Tibial nerve (tissue), 4 donors: ENCODE results near the gene GPX4. TPM values are rescaled to one million over a fixed set of nuclear protein-coding genes. Genes with fewer than 3 reads are reported as not detected.
A peak's percentile ranks its signal among the peaks of the same experiment; 100 is the strongest.

Experiments used
- DNase-seq, 2 donors: peaks; one replicate each; pipeline ENCODE4 v3.0.0-alpha.2; 2019; ENCODE audit warnings: low spot score in 2 of 2
- H3K27ac ChIP-seq, 4 donors: fragments of 200-600 bp; sonication (generic) in 3 of 4; one replicate each; pipeline ENCODE4 v1.5.1; 2017 to 2019; ENCODE audit warnings: mild to moderate bottlenecking in 1 of 4
- H3K27me3 ChIP-seq, 2 donors: fragments of 200-600 bp; sonication (generic) in 1 of 2; one replicate each; pipeline versions ENCODE4 v1.5.1 to v1.6.0; 2017 to 2019
- H3K36me3 ChIP-seq, 3 donors: fragments of 200-600 bp; sonication (generic); one replicate each; pipeline ENCODE4 v1.5.1; 2018 to 2019
- H3K4me1 ChIP-seq, 4 donors: fragments of 200-600 bp; sonication (generic) in 3 of 4; one replicate each; pipeline ENCODE4 v1.5.1; 2017 to 2019
- H3K4me3 ChIP-seq, 4 donors: fragments of 200-600 bp; sonication (generic) in 3 of 4; one replicate each; pipeline ENCODE4 v1.5.1; 2017 to 2019; ENCODE audit warnings: mild to moderate bottlenecking in 1 of 4, moderate library complexity in 1 of 4
- H3K9me3 ChIP-seq, 4 donors: fragments of 200-600 bp; sonication (generic) in 3 of 4; one replicate each; pipeline ENCODE4 v1.5.1; 2017 to 2019
- EP300 ChIP-seq, 2 donors: sonication (generic); formaldehyde crosslinking; IDR thresholded peaks; one replicate each; pipeline ENCODE4 v1.6.1; 2017; ENCODE audit warnings: antibody characterized with exemption in 2 of 2, mild to moderate bottlenecking in 1 of 2
- POLR2A ChIP-seq, 2 donors: fragments of 450-650 bp; IDR thresholded peaks; one replicate each; pipeline ENCODE4 v1.6.1; 2017; ENCODE audit warnings: antibody characterized with exemption in 2 of 2, mild to moderate bottlenecking in 2 of 2, moderate library complexity in 2 of 2
- WGBS, 2 donors: methylation state at CpG; one replicate each; pipeline ENCODE4 v1.1.5; 2018; 5-methylcytosine and 5-hydroxymethylcytosine counted together
- total RNA-seq, 4 donors: library from RNA; depleted of rRNA; stranded (reverse); fragments of >200 nt; gene quantifications; one replicate each; pipeline ENCODE4 v1.1.0, GENCODE V29; 2016
- TF ChIP-seq, protein P1 (sequence below), 5 experiments: fragments of 200-600 bp in 3 of 5; fragments of 450-650 bp in 2 of 5; sonication (generic) in 3 of 5; IDR thresholded peaks; one replicate each; pipeline ENCODE4 v1.5.1; 2016 to 2019; ENCODE audit warnings: antibody characterized with exemption in 5 of 5, mild to moderate bottlenecking in 3 of 5, moderate library complexity in 2 of 5

The GPX4 gene
- total RNA-seq, 4 donors from 2014 or later = 337 to 518 (median 493) TPM

DNA sequence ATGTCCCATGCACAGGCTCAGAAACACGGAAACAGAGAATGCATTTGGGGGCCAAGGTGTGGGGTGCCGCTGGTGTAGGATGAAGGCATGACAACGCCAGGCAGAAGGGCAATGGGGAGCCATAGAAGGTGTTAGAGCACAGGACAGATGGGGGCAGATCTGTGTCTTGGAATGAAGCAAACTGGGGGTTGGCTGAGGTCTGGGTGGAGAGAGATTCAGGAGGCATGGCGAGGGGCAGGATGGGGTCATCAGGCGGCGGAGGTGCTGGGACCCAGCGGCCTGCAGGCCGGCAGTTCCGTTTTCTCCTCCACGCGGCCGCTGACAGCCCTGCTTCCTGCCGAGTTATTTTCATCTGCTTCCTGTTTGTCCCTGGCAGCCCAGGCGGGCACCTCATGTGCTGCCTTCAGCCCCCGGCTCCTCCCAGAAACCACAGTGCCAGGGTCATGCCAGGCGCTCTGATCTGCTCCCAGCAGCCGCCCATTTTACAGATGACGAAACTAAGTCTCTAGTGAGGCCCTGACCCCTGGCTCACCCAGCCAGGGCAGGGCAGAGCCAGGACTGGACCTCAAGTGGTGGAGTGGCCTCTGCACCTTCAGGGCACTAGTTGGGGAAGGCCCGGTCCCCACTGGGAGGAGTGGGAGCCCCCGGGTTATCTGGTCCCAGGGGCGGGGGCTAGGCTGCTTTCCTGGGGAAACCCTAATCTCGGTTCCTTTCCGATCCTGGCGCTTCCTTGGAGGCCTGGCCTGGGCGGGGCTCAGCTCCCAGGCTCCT lies 34.6 kb upstream of the GPX4 start:
- WGBS, 2 donors = 53 to 57% methylated on average over 25 of the region's 25 CpGs
- peaks cover 0 to 73% (median 28%) of the 10 kb centered on the region in 4 donors for H3K4me1 ChIP-seq

DNA sequence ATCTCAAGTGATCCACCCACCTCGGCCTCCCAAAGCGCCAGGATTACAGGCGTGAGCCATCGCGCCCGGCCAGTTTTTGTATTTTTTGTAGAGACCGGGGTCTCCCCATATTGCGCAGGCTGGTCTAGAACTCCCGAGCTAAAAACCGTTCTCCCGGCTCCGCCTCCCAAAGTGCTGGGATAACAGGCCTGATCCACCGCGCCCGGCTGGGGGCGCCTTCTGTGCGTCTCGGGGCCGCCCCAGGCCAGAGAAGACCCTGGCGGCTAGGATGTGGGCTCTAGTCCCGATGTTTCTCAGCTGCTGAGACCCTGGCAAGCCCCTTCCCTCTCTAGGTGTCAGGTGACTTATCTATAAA lies 33.2 kb upstream of the GPX4 start:
- no peak overlapping the region for H3K27ac ChIP-seq
- TF ChIP-seq EP300 (IDR thresholded peaks at IDR 0.05) (no peak), POLR2A (IDR thresholded peaks at IDR 0.05) (no peak)
- TF ChIP-seq, protein P1, sequence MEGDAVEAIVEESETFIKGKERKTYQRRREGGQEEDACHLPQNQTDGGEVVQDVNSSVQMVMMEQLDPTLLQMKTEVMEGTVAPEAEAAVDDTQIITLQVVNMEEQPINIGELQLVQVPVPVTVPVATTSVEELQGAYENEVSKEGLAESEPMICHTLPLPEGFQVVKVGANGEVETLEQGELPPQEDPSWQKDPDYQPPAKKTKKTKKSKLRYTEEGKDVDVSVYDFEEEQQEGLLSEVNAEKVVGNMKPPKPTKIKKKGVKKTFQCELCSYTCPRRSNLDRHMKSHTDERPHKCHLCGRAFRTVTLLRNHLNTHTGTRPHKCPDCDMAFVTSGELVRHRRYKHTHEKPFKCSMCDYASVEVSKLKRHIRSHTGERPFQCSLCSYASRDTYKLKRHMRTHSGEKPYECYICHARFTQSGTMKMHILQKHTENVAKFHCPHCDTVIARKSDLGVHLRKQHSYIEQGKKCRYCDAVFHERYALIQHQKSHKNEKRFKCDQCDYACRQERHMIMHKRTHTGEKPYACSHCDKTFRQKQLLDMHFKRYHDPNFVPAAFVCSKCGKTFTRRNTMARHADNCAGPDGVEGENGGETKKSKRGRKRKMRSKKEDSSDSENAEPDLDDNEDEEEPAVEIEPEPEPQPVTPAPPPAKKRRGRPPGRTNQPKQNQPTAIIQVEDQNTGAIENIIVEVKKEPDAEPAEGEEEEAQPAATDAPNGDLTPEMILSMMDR (IDR thresholded peaks at IDR 0.05) = no peak

More for the DNA sequence above, 34.6 kb upstream of the GPX4 start:
- H3K4me3 ChIP-seq = peak overlapping the region in 2 of 4 donors; percentile 47 to 55
- H3K36me3 ChIP-seq = no peaks in the 10 kb centered on the region
- peaks cover 2 to 75% of the 10 kb centered on the region in 2 donors for H3K27me3 ChIP-seq
- no peaks in the 10 kb centered on the region for H3K9me3 ChIP-seq
- peak in 1 of 2 donors; percentile 53 for DNase-seq
- TF ChIP-seq EP300 (IDR thresholded peaks at IDR 0.05) = peak in 1 of 2 donors; percentile 59
- TF ChIP-seq, protein P1 (IDR thresholded peaks at IDR 0.05) = no peak
- peak overlapping the region in 2 of 4 donors; percentile 42 to 87 for H3K27ac ChIP-seq

DNA sequence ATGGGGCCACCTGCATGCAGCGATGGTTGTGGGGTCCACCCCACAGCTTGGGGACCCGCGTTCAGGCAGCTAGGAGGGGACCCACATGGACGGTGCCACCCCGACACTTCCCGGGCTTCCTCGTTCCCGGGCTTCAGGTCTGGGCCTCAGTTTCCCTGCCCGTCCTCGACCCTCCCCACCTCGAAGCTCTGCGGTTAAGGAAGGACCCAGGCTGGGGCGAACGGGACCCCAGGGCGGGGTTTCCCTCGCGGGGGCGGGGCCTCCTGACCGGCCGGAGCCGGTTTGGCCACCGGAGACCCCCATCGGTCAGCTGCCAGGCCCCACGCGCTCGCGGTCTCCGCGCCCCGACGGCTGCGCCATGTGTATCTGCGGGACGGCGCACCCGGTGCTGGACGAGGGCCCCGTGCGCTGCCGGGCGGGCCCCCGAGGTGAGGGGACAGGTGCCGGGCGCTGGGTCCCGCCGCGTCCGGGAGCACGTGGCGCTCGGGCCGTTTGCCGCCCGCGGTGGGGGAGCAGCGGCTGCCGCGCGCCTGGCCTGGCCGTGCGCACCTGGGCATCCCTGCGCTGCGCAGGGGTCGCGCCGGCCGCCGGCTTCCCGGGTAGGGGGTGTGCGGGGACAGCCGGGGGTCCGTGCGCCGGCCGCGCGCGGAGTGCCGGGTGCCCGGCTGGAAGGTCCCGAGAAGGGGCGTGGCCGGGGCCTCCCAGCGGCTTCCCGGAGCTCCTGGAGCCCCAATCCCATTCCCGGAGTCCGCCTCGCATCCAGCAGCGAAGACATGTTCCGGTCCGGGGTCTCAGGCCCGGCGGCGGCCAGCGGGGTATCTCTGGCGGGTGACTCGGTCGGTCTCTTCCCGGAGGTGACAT lies 32.6 kb upstream of the GPX4 start:
- Histone ChIP-seq H3K27me3 (peaks cover 2 to 66% of the 10 kb centered on the region in 2 donors), H3K27ac (no peak overlapping the region), H3K4me3 (peak overlapping the region in 1 of 4 donors; percentile 36), H3K9me3 (no peaks in the 10 kb centered on the region), H3K4me1 (peaks cover 0 to 53% (median 28%) of the 10 kb centered on the region in 4 donors), H3K36me3 (no peaks in the 10 kb centered on the region)
- TF ChIP-seq POLR2A (IDR thresholded peaks at IDR 0.05) (no peak), EP300 (IDR thresholded peaks at IDR 0.05) (no peak)
- TF ChIP-seq, protein P1 (IDR thresholded peaks at IDR 0.05) = no peak
- 10 to 27% methylated on average over 3 to 37 of the region's 99 CpGs for WGBS, 2 donors
- no peak for DNase-seq

More for the DNA sequence above, 33.2 kb upstream of the GPX4 start:
- no peaks in the 10 kb centered on the region for H3K9me3 ChIP-seq
- DNase-seq = no peak
- H3K36me3 ChIP-seq = no peaks in the 10 kb centered on the region
- H3K27me3 ChIP-seq = peaks cover 2 to 72% of the 10 kb centered on the region in 2 donors
- H3K4me3 ChIP-seq = no peak overlapping the region
- peaks cover 0 to 60% (median 29%) of the 10 kb centered on the region in 4 donors for H3K4me1 ChIP-seq
- WGBS, 2 donors = 8 to 9% methylated on average over 20 to 21 of the region's 21 CpGs

DNA sequence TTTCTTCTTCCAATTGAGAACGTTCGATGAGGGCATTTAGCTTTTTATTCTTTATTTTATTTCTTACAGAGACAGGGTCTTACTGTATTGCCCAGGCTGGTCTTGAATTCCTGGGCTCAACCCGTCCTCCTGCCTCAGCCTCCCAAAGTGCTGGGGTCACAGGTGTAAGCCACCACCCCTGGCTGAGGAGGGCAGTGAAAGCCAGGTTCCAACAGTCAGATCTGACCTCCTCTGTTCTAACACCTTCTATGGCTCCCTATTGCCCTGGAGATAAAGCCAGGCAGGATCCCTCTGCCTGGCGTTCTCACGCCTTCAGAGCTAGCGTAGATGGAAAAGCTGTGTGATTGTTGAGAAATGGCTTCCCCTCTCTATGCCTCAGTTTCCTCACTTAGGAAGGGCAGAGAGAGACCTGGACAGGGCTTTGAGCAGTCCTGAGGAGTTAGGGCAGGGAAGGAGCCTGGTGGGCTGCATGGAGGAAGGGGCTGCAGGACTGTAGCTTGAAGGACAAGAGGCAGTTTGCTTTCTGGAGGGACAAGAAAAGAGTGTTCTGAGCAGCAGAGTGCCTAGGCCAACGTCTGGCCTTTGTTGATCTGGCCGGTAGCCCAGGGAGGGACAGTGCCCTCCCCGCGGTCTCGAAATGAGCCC lies 31.3 kb upstream of the GPX4 start:
- no peaks in the 10 kb centered on the region for H3K9me3 ChIP-seq
- no peak for DNase-seq
- 80 to 90% methylated on average over 11 of the region's 11 CpGs for WGBS, 2 donors
- no peak overlapping the region for H3K27ac ChIP-seq
- H3K27me3 ChIP-seq = peaks cover 2 to 52% of the 10 kb centered on the region in 2 donors
- H3K4me3 ChIP-seq = no peak overlapping the region
- H3K4me1 ChIP-seq = peaks cover 0 to 40% (median 22%) of the 10 kb centered on the region in 4 donors
- TF ChIP-seq, protein P1 (IDR thresholded peaks at IDR 0.05) = no peak
- TF ChIP-seq POLR2A (IDR thresholded peaks at IDR 0.05) (no peak), EP300 (IDR thresholded peaks at IDR 0.05) (no peak)
- H3K36me3 ChIP-seq = no peaks in the 10 kb centered on the region
